A549 (cell line): ENCODE measurements around the gene REM2.

Experiments
- EP300 ChIP-seq, 2 experiments: fragments of >200 bp; sonication (Bioruptor Twin); formaldehyde crosslinking; IDR thresholded peaks; 2 replicates in 1 of 2; 3 replicates in 1 of 2; pipeline ENCODE4 v1.6.1; 2016 to 2017
- NFE2L2 ChIP-seq: fragments of 150-350 bp; conservative IDR thresholded peaks from 2 replicates; pipeline ENCODE4 v1.6.1; 2014; ENCODE audit warnings: low read length
- RAD21 ChIP-seq, 2 experiments: fragments of >200 bp in 1 of 2; sonication (Bioruptor Twin) in 1 of 2; formaldehyde crosslinking in 1 of 2; IDR thresholded peaks in 1 of 2; conservative IDR thresholded peaks in 1 of 2; 2 replicates in 1 of 2; 3 replicates in 1 of 2; pipeline ENCODE4 v1.6.1; 2012 to 2018; ENCODE audit warnings: inconsistent platforms in 1 of 2
- TF ChIP-seq, protein P1 (sequence below): fragments of >200 bp; sonication (Bioruptor Twin); formaldehyde crosslinking; IDR thresholded peaks from 3 replicates; pipeline ENCODE4 v1.5.1; 2016

DNA sequence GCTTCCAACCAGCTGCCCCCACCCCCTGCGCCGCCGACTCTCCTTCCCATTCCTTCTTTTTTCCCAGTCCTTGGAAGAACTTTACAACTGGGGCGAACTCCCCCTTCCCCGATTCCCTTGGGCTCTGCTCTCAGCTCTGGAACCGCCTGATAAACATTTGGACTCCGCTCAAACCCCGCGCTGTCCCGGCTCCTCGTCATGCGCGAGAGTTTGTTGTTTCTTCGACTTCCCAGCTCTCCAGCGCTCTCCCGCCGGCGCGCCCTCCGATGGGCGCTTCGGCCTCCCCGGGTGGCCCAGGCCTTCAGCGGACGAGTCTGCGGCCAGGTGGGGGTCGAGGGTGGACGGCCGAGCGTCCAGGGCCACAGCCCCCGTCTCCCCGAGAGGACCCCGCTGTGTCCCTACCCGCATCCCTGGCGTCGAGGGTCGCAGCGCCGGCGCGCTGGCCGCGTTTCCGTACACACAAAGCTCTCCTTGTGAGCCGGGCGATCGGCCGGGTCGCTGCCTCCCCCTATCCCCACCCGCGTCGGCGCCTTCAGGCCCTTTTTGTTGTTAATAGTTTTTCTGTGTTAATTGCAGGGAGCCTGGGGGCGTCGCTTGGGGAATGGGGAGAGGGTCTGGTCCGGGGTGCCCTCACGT is 45.8 kb upstream of the REM2 start:
- TF ChIP-seq, protein P1, sequence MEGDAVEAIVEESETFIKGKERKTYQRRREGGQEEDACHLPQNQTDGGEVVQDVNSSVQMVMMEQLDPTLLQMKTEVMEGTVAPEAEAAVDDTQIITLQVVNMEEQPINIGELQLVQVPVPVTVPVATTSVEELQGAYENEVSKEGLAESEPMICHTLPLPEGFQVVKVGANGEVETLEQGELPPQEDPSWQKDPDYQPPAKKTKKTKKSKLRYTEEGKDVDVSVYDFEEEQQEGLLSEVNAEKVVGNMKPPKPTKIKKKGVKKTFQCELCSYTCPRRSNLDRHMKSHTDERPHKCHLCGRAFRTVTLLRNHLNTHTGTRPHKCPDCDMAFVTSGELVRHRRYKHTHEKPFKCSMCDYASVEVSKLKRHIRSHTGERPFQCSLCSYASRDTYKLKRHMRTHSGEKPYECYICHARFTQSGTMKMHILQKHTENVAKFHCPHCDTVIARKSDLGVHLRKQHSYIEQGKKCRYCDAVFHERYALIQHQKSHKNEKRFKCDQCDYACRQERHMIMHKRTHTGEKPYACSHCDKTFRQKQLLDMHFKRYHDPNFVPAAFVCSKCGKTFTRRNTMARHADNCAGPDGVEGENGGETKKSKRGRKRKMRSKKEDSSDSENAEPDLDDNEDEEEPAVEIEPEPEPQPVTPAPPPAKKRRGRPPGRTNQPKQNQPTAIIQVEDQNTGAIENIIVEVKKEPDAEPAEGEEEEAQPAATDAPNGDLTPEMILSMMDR = no peak
- TF ChIP-seq EP300 (IDR thresholded peaks at IDR 0.05) = no peak
- no peak for TF ChIP-seq NFE2L2
- TF ChIP-seq RAD21 (conservative IDR thresholded peaks at IDR 0.05 in 1 of 2, IDR thresholded peaks at IDR 0.05 in 1 of 2) = no peak
